Measurements from ENCODE around the gene PPFIA2.

PPFIA2 gene

GRCh38 chr12:81381951-81382350 is 377.2 kb downstream of the PPFIA2 start:
- TF ChIP-seq SIN3A (IDR thresholded peaks at IDR 0.05; ENCODE audit: borderline replicate concordance, insufficient read depth, low read length) (no peak), REST (IDR thresholded peaks at IDR 0.05; ENCODE audit: insufficient read depth in 1 of 2, low read depth in 2 of 2, low read length in 2 of 2) (no peak), TAF1 (IDR thresholded peaks at IDR 0.05; ENCODE audit: borderline replicate concordance, insufficient read depth, low read length) (no peak), FOXP2 (optimal IDR thresholded peaks at IDR 0.05; ENCODE audit: borderline replicate concordance, extremely low read depth, extremely low read length, insufficient read depth) (no peak), POLR2AphosphoS5 (IDR thresholded peaks at IDR 0.05; ENCODE audit: low read depth, low read length) (no peak)

GRCh38 chr12:81378601-81379285 is 380.4 kb downstream of the PPFIA2 start:
- no peak for TF ChIP-seq POLR2AphosphoS5 (IDR thresholded peaks at IDR 0.05; ENCODE audit: low read depth, low read length)
- no peak for TF ChIP-seq TAF1 (IDR thresholded peaks at IDR 0.05; ENCODE audit: borderline replicate concordance, insufficient read depth, low read length)
- no peak for TF ChIP-seq SIN3A (IDR thresholded peaks at IDR 0.05; ENCODE audit: borderline replicate concordance, insufficient read depth, low read length)
- TF ChIP-seq FOXP2 (optimal IDR thresholded peaks at IDR 0.05; ENCODE audit: borderline replicate concordance, extremely low read depth, extremely low read length, insufficient read depth) = no peak
- TF ChIP-seq REST (IDR thresholded peaks at IDR 0.05; ENCODE audit: insufficient read depth in 1 of 2, low read depth in 2 of 2, low read length in 2 of 2) = no peak

GRCh38 chr12:81377771-81378170 is 381.4 kb downstream of the PPFIA2 start:
- no peak for TF ChIP-seq POLR2AphosphoS5 (IDR thresholded peaks at IDR 0.05; ENCODE audit: low read depth, low read length)
- no peak for TF ChIP-seq FOXP2 (optimal IDR thresholded peaks at IDR 0.05; ENCODE audit: borderline replicate concordance, extremely low read depth, extremely low read length, insufficient read depth)
- no peak for TF ChIP-seq REST (IDR thresholded peaks at IDR 0.05; ENCODE audit: insufficient read depth in 1 of 2, low read depth in 2 of 2, low read length in 2 of 2)
- TF ChIP-seq TAF1 (IDR thresholded peaks at IDR 0.05; ENCODE audit: borderline replicate concordance, insufficient read depth, low read length) = no peak
- TF ChIP-seq SIN3A (IDR thresholded peaks at IDR 0.05; ENCODE audit: borderline replicate concordance, insufficient read depth, low read length) = no peak

GRCh38 chr12:81375969-81376368 is 383.2 kb downstream of the PPFIA2 start:
- no peak for TF ChIP-seq FOXP2 (optimal IDR thresholded peaks at IDR 0.05; ENCODE audit: borderline replicate concordance, extremely low read depth, extremely low read length, insufficient read depth)
- TF ChIP-seq TAF1 (IDR thresholded peaks at IDR 0.05; ENCODE audit: borderline replicate concordance, insufficient read depth, low read length) = no peak
- no peak for TF ChIP-seq REST (IDR thresholded peaks at IDR 0.05; ENCODE audit: insufficient read depth in 1 of 2, low read depth in 2 of 2, low read length in 2 of 2)
- TF ChIP-seq POLR2AphosphoS5 (IDR thresholded peaks at IDR 0.05; ENCODE audit: low read depth, low read length) = no peak
- TF ChIP-seq SIN3A (IDR thresholded peaks at IDR 0.05; ENCODE audit: borderline replicate concordance, insufficient read depth, low read length) = no peak
